HAP-1 (cell line): Measurements from ENCODE around the gene PLEKHA3.
"Not testable (repeated sequence)": the region's sequence is repeated elsewhere in the genome, so short reads cannot be mapped to it uniquely, and the experiment has no call there.

Source experiments
- DNase-seq, 2 experiments: peaks; one replicate each; pipeline ENCODE4 v3.0.0-alpha.2; 2016 to 2020; ENCODE audit warnings: low spot score in 2 of 2
- H3K27me3 ChIP-seq: fragments of 250-450 bp; sonication (Bioruptor Pico); 2 replicates; pipeline ENCODE4 v1.5.1; 2020; ENCODE audit warnings: low read depth, mild to moderate bottlenecking, moderate library complexity
- H3K36me3 ChIP-seq: fragments of 250-450 bp; sonication (Bioruptor Pico); replicated peaks from 2 replicates; pipeline ENCODE4 v1.5.1; 2020; ENCODE audit warnings: mild to moderate bottlenecking
- H3K4me1 ChIP-seq: fragments of 250-450 bp; sonication (Bioruptor Pico); 2 replicates; pipeline ENCODE4 v1.5.1; 2020; ENCODE audit warnings: mild to moderate bottlenecking
- H3K4me3 ChIP-seq: fragments of 250-450 bp; sonication (Bioruptor Pico); 2 replicates; pipeline ENCODE4 v1.5.1; 2020; ENCODE audit warnings: mild to moderate bottlenecking, moderate library complexity
- H3K9me3 ChIP-seq: fragments of 250-450 bp; sonication (Bioruptor Pico); 2 replicates; pipeline ENCODE4 v1.5.1; 2020; ENCODE audit warnings: mild to moderate bottlenecking, moderate library complexity
- in situ Hi-C: fragments of 300-500 bp; cut with MboI; formaldehyde crosslinking; loops from 3 replicates; pipeline ENCODE4 v1.14.3; 2020; ENCODE audit warnings: low sequenced_read_pairs, inconsistent platforms, mixed read lengths

PLEKHA3 gene

GRCh38 chr2:178521304-178522150 lies 41.3 kb downstream of the PLEKHA3 start:
- in situ Hi-C loops: no loop called here
- no peak overlapping the region for H3K4me3 ChIP-seq
- peaks cover 3% of the 10 kb centered on the region for H3K36me3 ChIP-seq
- no peaks in the 10 kb centered on the region for H3K27me3 ChIP-seq
- H3K9me3 ChIP-seq: 0 out of 2 replicates have a peak, but pooled peaks cover 2% of the 10 kb centered on the region
- no peak for DNase-seq
- H3K4me1 ChIP-seq: no peaks in the 10 kb centered on the region

- peak in 1 of 2 experiments; percentile 42 for DNase-seq
- no peaks in the 10 kb centered on the region for H3K4me1 ChIP-seq
- H3K36me3 ChIP-seq: peaks cover 3% of the 10 kb centered on the region
- no peak overlapping the region for H3K4me3 ChIP-seq
- in situ Hi-C loops: no loop called here
- no peaks in the 10 kb centered on the region for H3K27me3 ChIP-seq
- H3K9me3 ChIP-seq: 0 out of 2 replicates have a peak, but pooled peaks cover 2% of the 10 kb centered on the region
These were observed 42.8 kb downstream of the PLEKHA3 start for GRCh38 chr2:178522950-178523595.

GRCh38 chr2:178523596-178524134 lies 43.4 kb downstream of the PLEKHA3 start:
- Histone ChIP-seq H3K4me3 (no peak overlapping the region), H3K36me3 (peaks cover 3% of the 10 kb centered on the region), H3K4me1 (no peaks in the 10 kb centered on the region), H3K27me3 (no peaks in the 10 kb centered on the region), H3K9me3 (0 out of 2 replicates have a peak, but pooled peaks cover 2% of the 10 kb centered on the region)
- in situ Hi-C loops: no loop called here
- no peak for DNase-seq

GRCh38 chr2:178525010-178525409 lies 44.8 kb downstream of the PLEKHA3 start:
- H3K4me1 ChIP-seq, H3K4me3 ChIP-seq, H3K36me3 ChIP-seq, H3K9me3 ChIP-seq, H3K27me3 ChIP-seq, DNase-seq, in situ Hi-C loops: not testable (repeated sequence)

GRCh38 chr2:178525460-178525859 lies 45.2 kb downstream of the PLEKHA3 start:
- H3K9me3 ChIP-seq, in situ Hi-C loops, H3K27me3 ChIP-seq, H3K4me3 ChIP-seq, DNase-seq, H3K4me1 ChIP-seq, H3K36me3 ChIP-seq: not testable (repeated sequence)

GRCh38 chr2:178526256-178526655 lies 46.0 kb downstream of the PLEKHA3 start:
- H3K4me3 ChIP-seq: no peak overlapping the region
- DNase-seq: no peak
- H3K27me3 ChIP-seq: no peaks in the 10 kb centered on the region
- in situ Hi-C loops: no loop called here
- H3K9me3 ChIP-seq: 0 out of 2 replicates have a peak, but pooled peaks cover 2% of the 10 kb centered on the region
- H3K4me1 ChIP-seq: no peaks in the 10 kb centered on the region
- H3K36me3 ChIP-seq: peaks cover 3% of the 10 kb centered on the region; the same call in 1 of the 2 replicates

- H3K9me3 ChIP-seq: 0 out of 2 replicates have a peak, but pooled peaks cover 2% of the 10 kb centered on the region
- no peaks in the 10 kb centered on the region for H3K4me1 ChIP-seq
- no peak overlapping the region for H3K4me3 ChIP-seq
- no peaks in the 10 kb centered on the region for H3K27me3 ChIP-seq
- DNase-seq: no peak
- in situ Hi-C loops: no loop called here
- no peaks in the 10 kb centered on the region for H3K36me3 ChIP-seq
These were observed 47.3 kb downstream of the PLEKHA3 start for GRCh38 chr2:178527592-178527991.

- H3K4me3 ChIP-seq: no peak overlapping the region
- no peaks in the 10 kb centered on the region for H3K27me3 ChIP-seq
- DNase-seq: no peak
- 0 out of 2 replicates have a peak, but pooled peaks cover 2% of the 10 kb centered on the region for H3K9me3 ChIP-seq
- no peaks in the 10 kb centered on the region for H3K36me3 ChIP-seq
- in situ Hi-C loops: no loop called here
- no peaks in the 10 kb centered on the region for H3K4me1 ChIP-seq
These were observed 48.4 kb downstream of the PLEKHA3 start for GRCh38 chr2:178528647-178529046.

GRCh38 chr2:178529194-178529593 lies 48.9 kb downstream of the PLEKHA3 start:
- no peak for DNase-seq
- no peak overlapping the region for H3K4me3 ChIP-seq
- in situ Hi-C loops: no loop called here

GRCh38 chr2:178530131-178530530 lies 49.9 kb downstream of the PLEKHA3 start:
- DNase-seq: no peak
- H3K9me3 ChIP-seq: 0 out of 2 replicates have a peak, but pooled peaks cover 2% of the 10 kb centered on the region
- in situ Hi-C loops: no loop called here

More at GRCh38 chr2:178529194-178529593, 48.9 kb downstream of the PLEKHA3 start:
- Histone ChIP-seq H3K4me1 (no peaks in the 10 kb centered on the region), H3K9me3 (0 out of 2 replicates have a peak, but pooled peaks cover 2% of the 10 kb centered on the region), H3K36me3 (no peaks in the 10 kb centered on the region), H3K27me3 (no peaks in the 10 kb centered on the region)

GRCh38 chr2:178530625-178531142 lies 50.4 kb downstream of the PLEKHA3 start:
- no peak for DNase-seq
- Histone ChIP-seq H3K4me3 (no peak overlapping the region), H3K36me3 (no peaks in the 10 kb centered on the region), H3K4me1 (no peaks in the 10 kb centered on the region), H3K27me3 (no peaks in the 10 kb centered on the region), H3K9me3 (0 out of 2 replicates have a peak, but pooled peaks cover 2% of the 10 kb centered on the region)
- in situ Hi-C loops: no loop called here

More at GRCh38 chr2:178530131-178530530, 49.9 kb downstream of the PLEKHA3 start:
- H3K36me3 ChIP-seq: no peaks in the 10 kb centered on the region
- no peaks in the 10 kb centered on the region for H3K4me1 ChIP-seq
- no peaks in the 10 kb centered on the region for H3K27me3 ChIP-seq
- H3K4me3 ChIP-seq: no peak overlapping the region

GRCh38 chr2:178531168-178531567 lies 50.9 kb downstream of the PLEKHA3 start:
- Histone ChIP-seq H3K27me3 (no peaks in the 10 kb centered on the region), H3K9me3 (no peaks in the 10 kb centered on the region), H3K36me3 (no peaks in the 10 kb centered on the region), H3K4me1 (no peaks in the 10 kb centered on the region), H3K4me3 (no peak overlapping the region)
- in situ Hi-C loops: no loop called here
- no peak for DNase-seq

GRCh38 chr2:178536037-178536436 lies 55.8 kb downstream of the PLEKHA3 start:
- DNase-seq: no peak
- no peak overlapping the region for H3K4me3 ChIP-seq
- H3K9me3 ChIP-seq: no peaks in the 10 kb centered on the region
- no peaks in the 10 kb centered on the region for H3K4me1 ChIP-seq
- H3K36me3 ChIP-seq: no peaks in the 10 kb centered on the region
- H3K27me3 ChIP-seq: no peaks in the 10 kb centered on the region
- in situ Hi-C loops: no loop called here
